ENCODE data around the gene UTF1.

The UTF1 gene

DNA sequence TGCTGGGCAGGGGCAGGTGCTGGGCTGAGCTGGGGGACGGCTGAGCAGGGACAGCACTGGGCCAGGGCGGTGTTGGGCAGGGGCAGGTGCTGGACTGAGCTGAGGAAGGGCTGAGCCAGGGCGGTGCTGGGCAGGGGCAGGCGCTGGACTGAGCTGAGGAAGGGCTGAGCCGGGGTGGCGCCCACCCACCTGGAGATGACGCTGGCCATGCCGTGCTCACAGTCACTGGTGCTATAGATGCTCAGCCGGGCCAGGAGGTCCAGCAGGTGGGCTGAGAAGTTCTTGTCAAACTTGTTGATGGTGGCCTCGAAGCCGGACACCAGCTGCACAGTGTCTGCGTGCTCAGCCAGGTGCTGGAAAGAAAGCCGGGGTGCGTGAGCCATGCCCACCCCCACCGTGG is 51.1 kb downstream of the UTF1 start:
- no peak for DNase-seq
